HG02642 (cell line): Measurements from ENCODE around the gene NKAIN2.

Experiments used
- ATAC-seq: cut with Tn5 transposase; IDR thresholded peaks from one replicate; pipeline ENCODE4 v1.9.1; 2021; ENCODE audit warnings: mild to moderate bottlenecking; ENCODE audit not compliant: unreplicated experiment, poor library complexity

Gene NKAIN2

GRCh38 chr6:124633655-124634054 lies 830.0 kb downstream of the NKAIN2 start:
- no peak for ATAC-seq

GRCh38 chr6:124640432-124640831 lies 836.8 kb downstream of the NKAIN2 start:
- no peak for ATAC-seq

- ATAC-seq = no peak
Measured at GRCh38 chr6:124655866-124656265, 852.2 kb downstream of the NKAIN2 start.

GRCh38 chr6:124658053-124658452 lies 854.4 kb downstream of the NKAIN2 start:
- no peak for ATAC-seq

GRCh38 chr6:124659427-124659826 lies 855.8 kb downstream of the NKAIN2 start:
- no peak for ATAC-seq

GRCh38 chr6:124660185-124660584 lies 856.5 kb downstream of the NKAIN2 start:
- ATAC-seq = no peak

GRCh38 chr6:124661097-124661661 lies 857.5 kb downstream of the NKAIN2 start:
- ATAC-seq = no peak

GRCh38 chr6:124668028-124668427 lies 864.4 kb downstream of the NKAIN2 start:
- ATAC-seq = no peak

- ATAC-seq = no peak
Measured at GRCh38 chr6:124669713-124670480, 866.2 kb downstream of the NKAIN2 start.

- no peak for ATAC-seq
Measured at GRCh38 chr6:124670801-124671200, 867.1 kb downstream of the NKAIN2 start.

GRCh38 chr6:124671324-124671723 lies 867.7 kb downstream of the NKAIN2 start:
- ATAC-seq = no peak

GRCh38 chr6:124674042-124674441 lies 870.4 kb downstream of the NKAIN2 start:
- no peak for ATAC-seq

- ATAC-seq = no peak
Measured at GRCh38 chr6:124676033-124676432, 872.4 kb downstream of the NKAIN2 start.

- no peak for ATAC-seq
Measured at GRCh38 chr6:124677874-124678273, 874.2 kb downstream of the NKAIN2 start.

- no peak for ATAC-seq
Measured at GRCh38 chr6:124679387-124679786, 875.7 kb downstream of the NKAIN2 start.

- no peak for ATAC-seq
Measured at GRCh38 chr6:124682751-124683150, 879.1 kb downstream of the NKAIN2 start.

- ATAC-seq = no peak
Measured at GRCh38 chr6:124683507-124683906, 879.8 kb downstream of the NKAIN2 start.

- no peak for ATAC-seq
Measured at GRCh38 chr6:124684621-124685020, 881.0 kb downstream of the NKAIN2 start.

GRCh38 chr6:124688369-124688768 lies 884.7 kb downstream of the NKAIN2 start:
- ATAC-seq = no peak

- ATAC-seq = no peak
Measured at GRCh38 chr6:124694139-124694705, 890.6 kb downstream of the NKAIN2 start.

GRCh38 chr6:124699038-124699437 lies 895.4 kb downstream of the NKAIN2 start:
- ATAC-seq = no peak

GRCh38 chr6:124703541-124703940 lies 899.9 kb downstream of the NKAIN2 start:
- no peak for ATAC-seq
